SK-N-MC (cell line): ENCODE measurements around the gene THOC5.

Source experiments
- DNase-seq: peaks from one replicate; pipeline ENCODE4 v3.0.0-alpha.2; 2011; ENCODE audit warnings: low read depth, low spot score
- H3K27ac ChIP-seq: fragments of 200-600 bp; sonication (generic); 2 replicates; pipeline ENCODE4 v1.5.1; 2016; ENCODE audit warnings: mixed run types
- H3K36me3 ChIP-seq: fragments of 200-600 bp; sonication (generic); 2 replicates; pipeline ENCODE4 v1.6.1; 2017; ENCODE audit warnings: antibody characterized with exemption, low read length, mixed read lengths; ENCODE audit not compliant: insufficient read depth
- H3K4me3 ChIP-seq: fragments of 200-600 bp; sonication (generic); 2 replicates; pipeline ENCODE4 v1.5.1; 2016
- H3K9ac ChIP-seq: fragments of 200-600 bp; sonication (generic); 2 replicates; pipeline ENCODE4 v1.8.0; 2017; ENCODE audit warnings: mixed run types, mixed read lengths; ENCODE audit not compliant: insufficient read length
- H3K9me3 ChIP-seq: fragments of 200-600 bp; sonication (generic); 2 replicates; pipeline ENCODE4 v1.6.1; 2017; ENCODE audit warnings: low read depth, mild to moderate bottlenecking, antibody characterized with exemption, low read length, moderate library complexity, mixed read lengths
- EZH2 ChIP-seq: fragments of 200-600 bp; sonication (generic); IDR thresholded peaks from one replicate; pipeline ENCODE4 v1.6.1; 2017; ENCODE audit warnings: antibody characterized with exemption
- FOXP2 ChIP-seq: optimal IDR thresholded peaks from 2 replicates; pipeline ENCODE3; 2011; ENCODE audit warnings: mild to moderate bottlenecking, moderate library complexity; ENCODE audit not compliant: insufficient read depth; ENCODE audit errors: extremely low read length, control extremely low read depth
- POLR2AphosphoS5 ChIP-seq: IDR thresholded peaks from 2 replicates; pipeline ENCODE4 v1.6.1; 2012; ENCODE audit warnings: mild to moderate bottlenecking, low read depth, low read length, borderline replicate concordance

The THOC5 gene

GRCh38 chr22:29463629-29464028 is 89.9 kb downstream of the THOC5 start:
- TF ChIP-seq FOXP2 (no peak), EZH2 (no peak)
- no peak for DNase-seq
- Histone ChIP-seq H3K9me3 (no peaks in the 10 kb centered on the region), H3K4me3 (no peak overlapping the region), H3K27ac (no peak overlapping the region), H3K9ac (no peak overlapping the region), H3K36me3 (no peaks in the 10 kb centered on the region)

GRCh38 chr22:29461263-29461662 is 92.3 kb downstream of the THOC5 start:
- no peak for DNase-seq
- Histone ChIP-seq H3K9ac (no peak overlapping the region), H3K36me3 (no peaks in the 10 kb centered on the region), H3K9me3 (no peaks in the 10 kb centered on the region), H3K27ac (no peak overlapping the region), H3K4me3 (no peak overlapping the region)
- TF ChIP-seq FOXP2: no peak
- TF ChIP-seq POLR2AphosphoS5: no peak
- TF ChIP-seq EZH2: no peak

- TF ChIP-seq EZH2: no peak
- no peak for TF ChIP-seq FOXP2
- no peak for TF ChIP-seq POLR2AphosphoS5
- no peaks in the 10 kb centered on the region for H3K36me3 ChIP-seq
- no peak overlapping the region for H3K27ac ChIP-seq
- DNase-seq: no peak
- H3K4me3 ChIP-seq: no peak overlapping the region
- H3K9ac ChIP-seq: no peak overlapping the region
- no peaks in the 10 kb centered on the region for H3K9me3 ChIP-seq
Observed at GRCh38 chr22:29459773-29460172, 93.8 kb downstream of the THOC5 start.

GRCh38 chr22:29458551-29458950 is 95.0 kb downstream of the THOC5 start:
- TF ChIP-seq EZH2: no peak
- no peak for TF ChIP-seq POLR2AphosphoS5
- TF ChIP-seq FOXP2: no peak
- Histone ChIP-seq H3K27ac (no peak overlapping the region), H3K9me3 (no peaks in the 10 kb centered on the region), H3K4me3 (no peak overlapping the region), H3K9ac (no peak overlapping the region), H3K36me3 (no peaks in the 10 kb centered on the region)
- DNase-seq: no peak

- H3K9me3 ChIP-seq: no peaks in the 10 kb centered on the region
- H3K27ac ChIP-seq: no peak overlapping the region
- no peak overlapping the region for H3K4me3 ChIP-seq
- no peaks in the 10 kb centered on the region for H3K36me3 ChIP-seq
- H3K9ac ChIP-seq: no peak overlapping the region
- no peak for TF ChIP-seq POLR2AphosphoS5
- TF ChIP-seq FOXP2: no peak
- TF ChIP-seq EZH2: no peak
- DNase-seq: no peak
Observed at GRCh38 chr22:29457730-29458129, 95.8 kb downstream of the THOC5 start.

GRCh38 chr22:29456211-29456671 is 97.3 kb downstream of the THOC5 start:
- Histone ChIP-seq H3K27ac (no peak overlapping the region), H3K9me3 (no peaks in the 10 kb centered on the region), H3K9ac (no peak overlapping the region), H3K4me3 (no peak overlapping the region), H3K36me3 (no peaks in the 10 kb centered on the region)
- TF ChIP-seq FOXP2 (no peak), POLR2AphosphoS5 (no peak), EZH2 (no peak)
- no peak for DNase-seq
